Camera-type eye (tissue), 1 donor: ENCODE measurements around the gene ADSL. TPM values are rescaled to one million over a fixed set of nuclear protein-coding genes. Genes with fewer than 3 reads are reported as not detected.

Experiments
- total RNA-seq: library from RNA; depleted of rRNA; stranded (reverse); fragments of >200 nt; gene quantifications from one replicate; pipeline ENCODE4 v1.2.3, GENCODE V29; 2014

The ADSL gene
- 84.9 TPM for total RNA-seq

DNA sequence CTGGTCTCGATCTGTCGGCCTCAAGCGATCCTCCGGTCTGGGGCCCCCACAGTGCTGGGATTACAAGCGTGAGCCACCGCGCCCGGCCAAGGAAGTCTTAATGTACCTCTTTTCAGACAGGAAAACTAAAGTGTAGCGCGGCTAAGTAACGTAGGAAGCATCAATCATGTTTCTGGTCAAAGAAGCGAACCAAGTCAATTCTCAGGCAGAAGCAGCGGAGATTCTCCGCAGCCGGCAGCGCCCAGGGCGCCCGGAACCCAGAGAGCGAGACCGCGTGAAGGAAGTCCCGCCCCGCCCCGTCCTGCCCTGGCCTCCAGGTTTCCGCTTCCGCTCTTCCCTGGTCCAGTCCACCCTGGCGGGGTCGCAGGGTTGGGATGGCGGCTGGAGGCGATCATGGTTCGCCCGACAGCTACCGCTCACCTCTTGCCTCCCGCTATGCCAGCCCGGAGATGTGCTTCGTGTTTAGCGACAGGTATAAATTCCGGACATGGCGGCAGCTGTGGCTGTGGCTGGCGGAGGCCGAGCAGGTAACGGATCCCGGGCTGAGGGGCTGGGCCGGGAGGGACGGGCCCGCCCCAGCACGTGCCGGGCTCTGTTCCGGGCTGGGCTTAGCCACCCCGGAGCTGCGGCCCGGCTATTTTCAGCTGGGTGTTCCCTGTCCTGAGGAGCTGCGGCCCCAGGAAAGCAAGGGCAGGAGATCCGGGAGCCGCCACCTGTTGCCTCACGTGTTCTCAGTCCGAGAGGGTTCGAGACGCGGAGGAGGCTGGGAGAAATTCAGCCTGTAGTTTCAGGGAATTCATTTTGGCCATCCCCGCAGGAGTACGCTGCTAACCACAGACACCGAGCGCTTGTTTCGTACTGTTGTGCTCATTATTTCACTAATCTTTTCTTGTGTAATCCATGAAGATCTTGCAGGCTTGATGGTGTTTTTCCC lies at the start of gene ADSL:
ADSL (plus strand) TSS at position 316 of the 934 bp plus-strand sequence; CDS start at position 375, 59 bp downstream.

Other genes starting within 250 kb of the ADSL start
- 116 TPM for gene TNRC6B, start 168.6 kb upstream of the ADSL start, total RNA-seq
- gene SGSM3, start 24.1 kb downstream of the ADSL start, total RNA-seq: 65.8 TPM